GM18505 (cell line): ENCODE measurements around the gene GBX2.

Experiments used
- ATAC-seq: cut with Tn5 transposase; IDR thresholded peaks from one replicate; pipeline ENCODE4 v1.9.1; 2021; ENCODE audit not compliant: unreplicated experiment
- POLR2A ChIP-seq: IDR thresholded peaks from 4 replicates; pipeline ENCODE4 v1.6.1; 2011; ENCODE audit warnings: borderline replicate concordance; ENCODE audit not compliant: insufficient read depth, insufficient read length; ENCODE audit errors: extremely low read depth

GBX2 gene

DNA sequence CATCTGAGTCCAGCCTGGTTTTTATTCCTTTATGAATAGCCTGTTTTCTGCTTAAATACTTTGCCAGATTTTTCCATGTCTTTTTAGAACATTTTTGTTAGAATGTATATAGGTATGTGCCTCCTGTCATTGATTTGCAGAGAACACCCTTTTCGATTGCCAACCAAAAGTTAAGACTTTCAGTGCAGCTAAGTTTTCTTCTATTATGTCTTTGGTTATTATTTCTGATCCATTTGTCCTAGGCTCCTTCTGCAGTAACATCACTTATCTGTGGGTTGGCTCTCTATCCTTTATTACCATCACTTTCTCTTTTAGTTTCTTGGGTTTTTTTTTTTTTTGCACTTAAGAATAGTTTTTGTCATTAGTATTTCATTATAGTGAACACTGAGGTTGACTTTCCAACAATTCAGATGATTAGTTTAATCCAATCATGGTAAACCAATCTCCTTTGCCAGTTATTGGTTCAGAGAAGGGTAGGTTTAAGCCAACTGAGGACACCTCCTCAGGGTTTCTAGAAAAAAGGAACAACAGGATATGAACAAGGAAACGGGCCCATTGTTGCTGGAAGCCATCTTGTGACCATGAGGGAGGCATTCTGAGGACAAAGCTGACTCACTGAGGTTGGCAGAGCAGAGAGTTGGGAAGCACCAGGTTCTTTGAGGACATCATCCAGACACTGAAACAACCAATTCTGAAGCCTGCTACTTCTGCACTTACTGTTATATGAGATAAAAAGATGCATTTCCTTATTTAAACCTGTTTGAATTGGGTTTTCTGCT lies 37.9 kb upstream of the GBX2 start:
- no peak for TF ChIP-seq POLR2A
- ATAC-seq = no peak

DNA sequence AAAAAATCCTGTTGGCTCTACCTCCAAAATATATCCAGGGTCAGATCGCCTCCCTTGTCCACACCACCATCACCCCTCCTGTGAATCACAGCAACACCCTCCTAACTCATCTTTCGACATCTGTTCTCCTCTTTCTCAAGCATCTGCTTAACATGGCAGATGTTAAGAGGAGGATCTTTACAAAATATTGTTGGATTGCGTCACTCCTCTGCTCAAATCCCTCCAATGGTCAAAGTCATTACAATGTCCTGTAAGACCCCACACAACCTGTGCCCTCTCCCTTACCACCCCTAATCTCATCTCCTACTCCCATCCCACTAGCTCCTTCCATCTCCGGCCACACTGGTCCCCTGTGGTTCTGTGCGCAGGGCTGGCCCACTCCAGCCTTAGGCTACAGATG lies 36.8 kb upstream of the GBX2 start:
- ATAC-seq = no peak
- no peak for TF ChIP-seq POLR2A

DNA sequence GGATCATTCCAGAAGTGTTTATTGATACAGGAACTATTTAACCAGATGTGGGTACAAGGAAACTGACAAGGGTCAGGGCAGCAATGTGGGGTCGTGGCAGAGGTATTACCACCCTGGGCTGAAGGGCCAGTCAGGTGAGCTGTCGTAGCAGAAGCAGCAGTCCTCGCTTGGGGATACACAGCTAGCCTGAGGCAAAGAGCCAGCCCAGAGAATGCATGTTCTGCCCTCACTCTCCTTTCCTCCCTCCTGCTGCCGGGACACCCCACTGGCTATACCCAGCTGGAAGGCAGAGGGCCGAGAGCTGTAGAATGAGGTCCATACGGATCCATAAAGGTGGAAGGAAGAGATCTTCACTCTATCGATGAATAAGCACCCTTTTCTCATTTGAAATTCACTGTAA lies 32.2 kb upstream of the GBX2 start:
- ATAC-seq = no peak
- no peak for TF ChIP-seq POLR2A

DNA sequence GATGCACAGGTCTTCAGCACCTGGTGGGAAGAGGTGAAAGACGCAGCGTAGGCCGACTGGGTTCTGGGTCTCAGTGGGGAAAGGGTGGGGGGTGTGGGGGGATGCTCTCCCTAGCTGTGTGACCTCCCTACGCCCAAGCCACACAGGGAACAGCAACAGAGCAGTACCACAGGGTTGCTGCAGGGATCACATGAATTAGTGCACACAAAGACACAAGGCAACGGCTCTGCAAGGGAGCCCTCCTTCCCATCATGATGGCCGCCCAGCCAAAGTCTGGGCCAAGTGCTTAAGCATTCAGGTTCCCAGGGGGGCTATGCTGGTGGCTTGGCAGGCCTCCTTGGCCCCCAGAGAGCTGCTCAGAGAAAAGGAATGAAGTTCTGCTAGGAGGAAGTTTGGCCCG lies 28.2 kb upstream of the GBX2 start:
- no peak for ATAC-seq

DNA sequence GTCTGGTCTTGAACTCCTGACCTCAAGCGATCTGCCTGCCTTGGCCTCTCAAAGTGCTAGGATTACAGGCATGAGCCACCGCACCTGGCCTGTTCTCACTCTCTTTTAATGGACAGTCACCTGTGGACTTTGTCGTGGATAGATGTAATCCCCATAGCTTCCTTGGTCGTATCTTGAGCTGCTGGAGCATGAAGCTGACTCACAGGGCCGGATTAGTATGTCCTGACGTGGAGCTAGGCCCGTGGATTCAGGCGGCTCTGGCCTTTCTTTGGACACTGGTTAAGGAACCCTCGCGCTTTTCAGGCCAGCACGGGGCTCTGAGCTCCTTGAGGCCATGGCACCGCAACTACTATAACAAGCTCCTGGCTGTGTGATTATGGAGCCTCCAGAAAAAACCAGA lies 27.5 kb upstream of the GBX2 start:
- no peak for TF ChIP-seq POLR2A
- no peak for ATAC-seq

More for the DNA sequence above, 28.2 kb upstream of the GBX2 start:
- TF ChIP-seq POLR2A = no peak

DNA sequence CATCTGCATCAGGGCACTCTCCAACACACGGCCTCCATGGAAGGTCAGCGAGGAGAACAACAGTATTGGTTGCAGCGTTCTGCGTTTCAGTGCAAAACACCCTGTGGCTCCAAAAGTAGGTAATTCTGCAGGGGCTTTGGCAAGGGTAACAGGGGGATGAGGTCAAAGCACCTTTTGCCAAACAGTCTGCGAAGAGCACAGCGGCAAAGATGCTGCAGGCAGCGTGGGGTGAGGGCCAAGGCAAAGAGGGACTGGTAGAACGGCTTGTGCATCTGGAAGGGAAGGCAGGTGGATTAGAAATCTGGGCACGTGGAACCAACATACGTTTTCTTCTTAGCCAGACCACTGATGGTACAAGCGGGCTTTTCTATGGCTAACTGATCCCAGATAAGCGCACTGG lies 26.6 kb upstream of the GBX2 start:
- TF ChIP-seq POLR2A = no peak
- no peak for ATAC-seq

DNA sequence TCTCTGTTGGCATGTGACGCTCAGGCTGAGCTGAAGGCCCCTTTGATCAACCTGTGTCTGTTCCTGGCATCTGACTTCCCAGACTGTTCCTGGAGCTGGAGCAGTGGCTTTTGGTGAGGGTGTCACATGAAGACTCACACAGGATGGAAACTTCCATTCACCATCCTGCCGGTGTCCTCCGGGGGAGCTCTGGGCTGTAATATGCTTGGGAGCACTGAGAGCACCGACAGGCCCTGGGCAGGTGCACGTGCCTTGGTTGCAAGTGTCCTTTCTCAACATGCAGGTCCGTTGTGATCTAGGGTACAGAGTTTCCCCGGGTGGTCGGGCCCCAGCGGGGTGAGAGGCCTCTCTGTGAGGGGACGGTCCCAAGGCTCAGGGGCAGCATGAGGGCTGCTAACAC lies 24.8 kb upstream of the GBX2 start:
- TF ChIP-seq POLR2A = no peak
- no peak for ATAC-seq

DNA sequence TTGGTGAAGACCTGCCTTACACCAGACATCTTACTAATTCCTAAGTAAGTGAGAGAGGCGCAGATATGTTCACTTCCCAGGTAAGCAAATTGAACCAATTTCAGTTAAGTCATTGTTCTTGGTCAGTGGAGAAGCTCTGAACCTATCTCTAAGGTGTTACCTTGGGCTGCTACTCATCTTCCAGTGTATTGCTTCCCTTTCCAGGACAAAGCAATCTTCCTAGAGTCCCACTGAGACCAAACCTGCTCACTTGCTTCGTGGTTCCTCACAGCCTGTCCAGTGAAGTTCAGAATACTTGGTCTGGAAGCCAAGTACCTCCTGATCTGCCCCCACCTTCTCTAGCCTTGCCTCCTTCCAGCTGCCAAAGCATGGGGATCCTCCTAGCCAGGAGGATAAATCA lies 22.5 kb upstream of the GBX2 start:
- ATAC-seq = no peak

DNA sequence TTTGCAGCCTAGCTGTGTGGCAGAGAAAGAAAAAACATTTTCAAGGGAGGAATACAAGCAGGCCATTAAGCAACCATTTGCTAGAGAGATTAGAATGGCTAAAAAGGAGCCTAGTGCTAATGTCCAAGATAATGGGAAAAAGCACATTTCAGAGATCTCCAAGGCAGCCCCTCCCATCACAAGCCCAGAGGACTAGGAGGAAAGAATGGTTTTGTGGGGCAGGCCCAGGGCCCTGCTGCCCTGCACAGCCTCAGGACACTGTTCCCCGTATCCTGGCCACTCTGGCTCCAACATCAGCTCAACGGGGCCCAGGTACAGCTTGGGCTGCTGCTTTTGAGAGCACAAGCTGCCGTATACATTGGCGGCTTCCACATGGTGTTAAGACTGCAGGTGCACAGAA lies 16.5 kb upstream of the GBX2 start:
- TF ChIP-seq POLR2A = no peak

More for the DNA sequence above, 22.5 kb upstream of the GBX2 start:
- no peak for TF ChIP-seq POLR2A

DNA sequence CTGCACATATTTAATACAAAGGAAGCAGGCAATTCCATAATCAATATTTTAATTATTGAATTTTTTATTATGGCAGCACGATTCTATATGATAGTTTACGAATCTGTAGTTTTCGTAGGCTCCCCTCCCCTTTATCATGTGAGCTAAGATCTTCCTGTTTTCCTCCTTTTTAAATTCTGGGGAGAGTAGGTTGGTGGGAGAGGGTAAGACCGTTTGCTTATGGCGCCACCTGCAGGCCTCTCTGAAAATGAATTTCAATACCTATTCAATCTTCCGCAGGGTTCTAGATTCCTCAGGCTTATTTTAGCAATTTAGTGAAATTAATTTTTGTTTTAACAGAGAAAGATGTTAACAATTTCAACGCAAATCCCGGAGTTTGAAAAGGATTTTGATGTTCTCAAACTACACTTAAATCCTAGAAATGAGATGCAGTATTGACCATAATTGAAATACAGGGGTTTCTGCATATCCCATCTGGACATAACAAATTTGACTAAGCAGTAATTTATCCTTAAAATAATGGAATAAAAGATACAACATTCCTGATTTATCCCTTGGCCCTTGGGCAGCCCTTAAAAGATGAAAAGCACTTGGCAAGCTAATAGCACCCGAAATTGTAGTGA lies 12.8 kb upstream of the GBX2 start:
- no peak for TF ChIP-seq POLR2A
- ATAC-seq = no peak

More for the DNA sequence above, 16.5 kb upstream of the GBX2 start:
- no peak for ATAC-seq

DNA sequence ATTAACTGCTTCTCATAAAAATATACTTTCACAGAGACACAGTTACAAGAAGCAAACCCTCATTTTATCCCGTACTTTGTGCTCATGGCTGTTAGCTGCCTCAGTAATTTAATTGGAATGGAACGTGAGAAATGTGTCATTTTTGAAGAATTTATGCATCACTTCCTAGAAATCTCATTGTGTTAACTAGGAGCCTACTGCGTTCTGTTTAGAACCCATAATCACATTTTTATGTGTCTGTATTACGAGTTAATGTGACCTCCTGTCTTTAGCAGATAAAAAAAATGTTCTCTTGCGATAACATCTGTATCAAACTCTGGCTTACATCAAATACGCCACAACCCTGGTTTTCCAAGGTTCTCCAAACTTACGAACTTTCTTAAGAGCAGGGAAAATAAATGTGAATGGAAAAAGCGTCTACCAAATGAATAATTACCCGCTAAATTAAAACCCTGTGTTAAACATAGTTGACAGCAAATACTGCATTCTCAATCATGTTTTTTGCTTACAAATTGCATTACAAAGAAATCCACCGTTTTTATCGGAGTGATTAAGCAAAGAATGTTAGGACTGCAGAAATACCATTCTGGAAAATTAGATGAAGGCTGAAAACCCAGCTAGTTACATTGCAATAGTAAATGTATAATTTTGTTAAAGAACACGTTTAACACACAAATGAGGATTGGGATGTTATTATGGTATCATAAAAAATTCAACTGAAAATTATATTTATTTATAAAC lies 12.1 kb upstream of the GBX2 start:
- TF ChIP-seq POLR2A = no peak
- ATAC-seq = no peak

DNA sequence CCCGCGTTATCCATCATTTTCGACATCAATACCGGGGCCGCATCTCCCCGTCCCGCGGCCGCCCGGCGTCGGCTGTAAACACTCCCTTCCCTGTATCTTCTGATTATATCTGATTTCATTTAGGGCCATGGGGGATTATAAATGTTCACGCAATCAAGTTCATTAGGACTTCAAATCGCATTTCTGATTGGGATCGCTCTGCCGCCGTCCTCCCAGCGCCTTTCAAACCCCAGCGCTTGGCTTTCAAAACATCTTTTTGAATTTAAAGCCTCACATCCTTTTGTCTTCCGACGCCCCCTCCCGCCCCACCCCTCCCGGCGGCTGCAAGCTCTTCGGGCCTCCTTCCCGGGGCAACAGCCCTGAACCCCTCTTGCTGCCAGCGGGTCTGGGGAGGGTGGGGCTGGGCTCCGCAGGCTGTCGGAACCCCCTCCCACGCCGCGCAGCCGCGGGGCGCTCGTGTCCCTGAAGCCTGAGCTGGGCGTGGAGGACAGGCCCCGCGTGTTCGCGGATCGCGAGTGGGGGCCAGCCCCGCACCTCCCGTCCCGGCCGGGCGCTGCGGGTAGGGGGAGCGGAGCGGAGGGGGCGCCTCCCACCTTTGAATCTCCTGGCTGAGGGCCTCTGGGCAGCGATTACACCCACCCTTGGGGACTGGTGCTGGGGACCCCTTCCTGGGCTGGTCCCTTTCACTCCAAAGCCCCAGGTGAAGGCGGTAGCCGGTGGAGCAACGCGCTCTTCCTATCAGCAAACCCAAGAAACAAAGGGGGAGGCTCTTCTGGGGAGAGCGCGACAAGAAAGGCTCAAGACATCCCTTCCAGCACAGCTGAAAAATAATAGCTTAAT lies 11.3 kb upstream of the GBX2 start:
- no peak for ATAC-seq
- no peak for TF ChIP-seq POLR2A

DNA sequence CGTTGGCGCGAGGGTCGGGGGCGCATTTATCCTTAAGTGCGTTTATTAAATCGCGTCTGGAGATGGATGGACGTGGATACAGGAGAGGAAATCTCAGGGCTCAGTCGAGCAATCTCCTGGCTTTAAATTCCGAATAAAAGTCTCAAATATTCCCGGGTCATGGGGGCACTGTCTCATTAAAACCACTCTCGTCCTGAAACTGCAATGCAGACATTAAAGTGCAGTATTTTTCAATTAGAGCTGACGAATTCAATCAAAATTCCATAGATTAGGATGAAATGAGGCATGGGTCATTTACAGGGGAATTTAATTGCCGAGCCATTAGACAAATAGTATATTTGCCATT lies 10.7 kb upstream of the GBX2 start:
- ATAC-seq = no peak
- no peak for TF ChIP-seq POLR2A

DNA sequence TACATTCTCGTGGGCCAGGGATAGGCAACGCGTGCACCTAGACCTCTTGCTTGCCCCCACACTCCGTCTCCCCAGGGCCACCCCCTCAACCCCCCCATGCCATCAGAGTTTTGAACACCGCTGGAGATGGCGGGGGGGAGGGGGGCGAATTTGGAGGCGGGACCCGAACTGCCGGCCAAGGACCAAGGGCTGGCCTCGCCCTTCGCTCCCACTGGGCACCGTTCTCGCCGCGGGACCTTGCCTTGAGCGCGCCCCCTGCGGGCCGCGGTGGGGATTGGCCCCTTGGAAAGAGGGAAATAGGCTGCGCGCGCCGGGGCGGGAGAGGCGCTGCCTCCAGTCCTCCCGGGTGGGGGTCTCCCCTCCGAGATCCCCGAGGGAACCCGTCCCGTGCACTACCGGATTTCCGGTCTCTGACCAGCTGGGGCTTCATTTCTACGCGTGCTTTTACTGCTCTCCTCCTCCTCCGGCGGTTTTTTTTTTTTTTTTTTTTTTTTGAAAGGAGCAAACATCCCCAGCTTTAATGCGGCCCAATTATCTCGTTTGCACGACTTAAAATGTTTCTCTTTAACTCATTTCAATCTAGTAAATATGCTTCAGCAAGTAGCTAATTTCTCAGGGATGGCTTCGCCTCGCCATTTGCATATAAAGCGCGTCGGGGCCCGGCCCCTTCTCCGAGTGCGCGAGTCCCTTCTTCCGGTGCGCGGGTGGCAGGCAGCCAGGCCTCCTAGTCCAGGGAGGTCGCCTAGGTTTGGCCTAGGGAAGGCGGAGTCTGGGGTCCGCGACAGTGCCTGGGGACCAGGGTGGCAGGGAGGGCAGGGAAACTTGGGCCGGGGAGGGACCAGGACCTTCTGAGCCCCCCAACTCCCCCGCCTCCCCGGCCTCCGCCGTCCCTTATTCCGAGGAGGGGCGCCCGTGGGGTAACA lies 10.0 kb upstream of the GBX2 start:
- TF ChIP-seq POLR2A = no peak
- ATAC-seq = no peak
